Measurements from ENCODE around the gene SORCS2.

The SORCS2 gene

DNA sequence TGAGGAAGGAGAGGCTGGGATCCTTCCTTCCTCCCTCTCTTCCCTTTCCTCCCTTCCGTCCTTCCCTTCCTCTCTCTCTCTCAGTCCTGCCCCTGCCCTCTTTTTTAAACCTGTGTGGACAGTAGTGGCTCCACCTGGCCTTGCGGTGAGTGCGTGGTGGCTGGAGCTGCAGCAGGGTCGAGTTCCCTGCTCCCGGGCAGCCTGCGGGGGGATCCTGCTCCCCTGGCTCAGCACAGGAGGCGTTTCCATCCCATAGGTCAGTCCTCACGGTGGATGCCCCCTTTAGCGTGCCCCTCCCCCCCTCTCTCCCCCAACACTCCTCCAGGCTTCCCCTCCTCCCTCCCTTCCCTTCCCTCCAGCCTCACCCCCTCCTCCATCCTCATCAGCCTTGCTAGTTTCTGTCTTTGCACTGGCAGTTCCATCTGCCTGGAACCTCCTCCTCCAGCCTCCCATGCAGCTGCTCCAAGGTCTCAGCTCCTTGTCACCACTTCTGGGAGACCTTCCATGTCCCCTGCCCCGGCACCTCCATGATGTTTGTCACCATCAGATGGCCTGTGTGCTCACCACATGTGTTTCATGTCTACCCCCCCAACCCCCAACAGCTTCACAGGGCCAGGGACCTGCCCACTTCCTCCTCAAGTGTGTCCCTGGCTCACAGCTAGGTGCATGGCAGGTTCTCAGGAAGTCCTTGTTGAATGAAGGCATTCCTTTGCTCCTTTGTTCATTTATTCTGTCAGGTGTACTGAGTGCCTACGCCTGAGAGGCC is 174.0 kb downstream of the SORCS2 start:
- in situ Hi-C loops (cut with MboI; ENCODE audit: low sequenced_read_pairs, unreplicated experiment) = no loop called here
- no peak for DNase-seq (ENCODE audit: low spot score)
- no peak for TF ChIP-seq CTCF (IDR thresholded peaks at IDR 0.05; ENCODE audit: borderline replicate concordance, control extremely low read depth, extremely low read depth, insufficient read depth, missing control alignments)

- in situ Hi-C loops (cut with MboI; ENCODE audit: low sequenced_read_pairs, unreplicated experiment) = no loop called here
- DNase-seq (ENCODE audit: low spot score) = no peak
- TF ChIP-seq CTCF (IDR thresholded peaks at IDR 0.05; ENCODE audit: borderline replicate concordance, control extremely low read depth, extremely low read depth, insufficient read depth, missing control alignments) = no peak
Observed at GRCh38 chr4:7366954-7367353, 174.6 kb downstream of the SORCS2 start.

DNA sequence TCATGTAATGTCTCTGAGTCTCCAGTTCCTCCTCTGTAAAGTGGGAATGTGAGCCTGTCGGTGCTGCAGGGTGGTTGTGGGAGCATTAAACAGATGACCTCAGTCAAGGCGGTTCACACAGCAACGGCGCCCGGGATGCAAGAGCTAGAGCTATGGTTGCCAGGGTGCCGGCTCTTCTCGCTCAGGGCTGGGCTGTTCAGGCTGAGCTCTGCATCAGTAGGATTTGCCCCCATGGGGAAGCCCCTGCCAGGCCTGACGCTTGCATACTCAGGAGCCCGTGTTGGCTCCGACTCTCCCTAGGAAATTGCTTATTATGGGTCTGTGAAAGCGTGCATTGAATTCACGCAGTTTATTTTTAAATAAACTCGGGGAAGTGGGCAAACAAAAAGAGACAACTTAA is 175.1 kb downstream of the SORCS2 start:
- TF ChIP-seq CTCF (IDR thresholded peaks at IDR 0.05; ENCODE audit: borderline replicate concordance, control extremely low read depth, extremely low read depth, insufficient read depth, missing control alignments) = no peak

GRCh38 chr4:7367864-7368277 is 175.5 kb downstream of the SORCS2 start:
- TF ChIP-seq CTCF (IDR thresholded peaks at IDR 0.05; ENCODE audit: borderline replicate concordance, control extremely low read depth, extremely low read depth, insufficient read depth, missing control alignments) = no peak
- no peak for DNase-seq (ENCODE audit: low spot score)
- in situ Hi-C loops (cut with MboI; ENCODE audit: low sequenced_read_pairs, unreplicated experiment) = no loop called here

More for the DNA sequence above, 175.1 kb downstream of the SORCS2 start:
- in situ Hi-C loops (cut with MboI; ENCODE audit: low sequenced_read_pairs, unreplicated experiment) = no loop called here
- DNase-seq (ENCODE audit: low spot score) = no peak

- TF ChIP-seq CTCF (IDR thresholded peaks at IDR 0.05; ENCODE audit: borderline replicate concordance, control extremely low read depth, extremely low read depth, insufficient read depth, missing control alignments) = no peak
- in situ Hi-C loops (cut with MboI; ENCODE audit: low sequenced_read_pairs, unreplicated experiment) = no loop called here
- DNase-seq (ENCODE audit: low spot score) = no peak
Observed at GRCh38 chr4:7368296-7368695, 176.0 kb downstream of the SORCS2 start.

- DNase-seq (ENCODE audit: low spot score) = no peak
- in situ Hi-C loops (cut with MboI; ENCODE audit: low sequenced_read_pairs, unreplicated experiment) = no loop called here
- no peak for TF ChIP-seq CTCF (IDR thresholded peaks at IDR 0.05; ENCODE audit: borderline replicate concordance, control extremely low read depth, extremely low read depth, insufficient read depth, missing control alignments)
Observed at GRCh38 chr4:7369511-7369910, 177.2 kb downstream of the SORCS2 start.

Measured in GM13976 (cell line).